ENCODE measurements around the gene GPR179. TPM values are rescaled to one million over a fixed set of nuclear protein-coding genes. Genes with fewer than 3 reads are reported as not detected.
A peak's percentile ranks its signal among the peaks of the same experiment; 100 is the strongest.

GPR179 gene
- 0.01 TPM for polyA plus RNA-seq (2013, experiment 1 of 2; ENCODE audit: insufficient read length)
- polyA plus RNA-seq (2013, experiment 2 of 2; ENCODE audit: insufficient read length): 0.02 TPM

DNA sequence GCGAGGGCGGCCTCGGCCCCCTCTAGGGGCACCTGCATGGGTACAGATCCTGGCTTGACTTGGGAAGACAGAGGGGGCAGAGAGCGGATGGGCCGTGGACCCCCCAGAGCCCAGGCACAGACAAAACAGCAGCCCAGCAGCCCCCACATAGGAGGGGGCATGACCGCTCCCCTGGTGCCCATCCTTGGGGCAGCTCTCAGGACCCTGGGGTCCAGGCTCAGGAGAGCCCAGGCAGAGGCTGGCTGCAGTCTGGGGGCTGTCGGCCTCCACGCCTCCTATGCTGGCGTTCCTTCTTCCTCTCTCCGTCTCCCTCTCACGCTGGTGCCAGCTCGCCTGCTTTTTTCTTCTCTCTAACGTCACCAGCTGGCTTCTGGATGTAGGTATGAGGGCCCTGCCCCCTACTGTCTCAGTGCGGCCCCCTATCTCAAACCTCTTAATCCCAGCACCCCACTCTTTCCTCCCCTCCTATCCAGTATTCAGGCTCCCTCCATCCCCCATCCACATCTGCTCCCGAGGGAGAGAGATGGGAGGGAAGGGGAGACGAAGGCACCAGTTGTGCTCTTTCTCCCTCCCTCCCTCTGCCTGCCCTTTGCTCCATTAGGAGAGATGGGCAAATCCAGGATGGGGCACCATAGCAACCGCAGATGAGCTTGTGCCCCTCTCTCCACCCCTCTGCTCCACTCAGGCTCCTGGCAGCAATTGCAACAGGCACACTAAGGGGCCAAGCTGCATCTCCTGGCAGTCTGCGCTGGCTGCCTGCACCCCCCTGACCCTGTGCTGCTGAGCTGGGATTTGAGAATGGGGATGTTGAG lies at the start of gene GPR179:
GPR179 (minus strand) TSS at position 349 of the 812 bp plus-strand sequence; CDS start at position 182, 167 bp downstream.
- no peak for DNase-seq

DNA sequence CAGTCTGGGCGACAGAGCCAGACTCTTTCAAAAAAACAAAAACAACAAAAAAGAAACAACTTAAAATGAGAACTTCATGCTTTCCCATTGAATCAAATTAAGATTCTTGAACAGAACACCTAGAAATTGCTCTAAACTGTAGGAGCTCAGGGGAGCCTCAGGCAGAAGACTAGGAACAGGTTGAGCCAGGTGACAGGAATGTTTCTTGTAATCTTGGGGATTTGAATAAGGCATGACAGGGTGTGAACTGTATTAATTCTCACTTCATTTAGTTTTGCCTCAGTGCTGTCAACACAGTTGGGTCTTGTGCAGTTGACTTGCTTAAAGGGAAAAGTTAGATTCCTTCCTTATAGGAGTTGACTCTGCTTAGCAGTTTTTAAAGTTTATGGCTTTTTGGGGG lies 35.7 kb upstream of the GPR179 start:
- no peak for DNase-seq

GRCh38 chr17:38369124-38369886 lies 25.5 kb upstream of the GPR179 start:
- DNase-seq: no peak

GRCh38 chr17:38364741-38365140 lies 21.0 kb upstream of the GPR179 start:
- no peak for DNase-seq

DNA sequence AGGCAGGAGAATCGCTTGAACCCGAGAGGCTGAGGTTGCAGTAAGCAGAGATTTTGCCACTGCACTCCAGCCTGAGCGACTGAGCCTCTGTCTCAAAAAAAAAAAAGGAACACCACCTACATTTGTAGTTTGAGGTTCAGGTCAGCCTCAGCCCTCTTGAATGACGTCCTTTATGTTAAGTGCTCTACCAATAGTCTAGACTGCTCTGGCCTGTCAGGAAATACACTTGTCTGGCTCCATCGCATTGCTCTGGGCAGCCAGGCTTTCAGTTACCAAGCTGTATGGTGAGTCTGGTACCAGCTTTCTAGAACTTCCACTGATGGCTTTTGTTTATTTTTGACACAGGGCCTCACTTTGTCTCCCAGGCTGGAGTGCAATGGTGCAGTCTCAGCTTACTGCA lies 19.3 kb upstream of the GPR179 start:
- DNase-seq: no peak

GRCh38 chr17:38361694-38362465 lies 18.1 kb upstream of the GPR179 start:
- peak; percentile 41 for DNase-seq

DNA sequence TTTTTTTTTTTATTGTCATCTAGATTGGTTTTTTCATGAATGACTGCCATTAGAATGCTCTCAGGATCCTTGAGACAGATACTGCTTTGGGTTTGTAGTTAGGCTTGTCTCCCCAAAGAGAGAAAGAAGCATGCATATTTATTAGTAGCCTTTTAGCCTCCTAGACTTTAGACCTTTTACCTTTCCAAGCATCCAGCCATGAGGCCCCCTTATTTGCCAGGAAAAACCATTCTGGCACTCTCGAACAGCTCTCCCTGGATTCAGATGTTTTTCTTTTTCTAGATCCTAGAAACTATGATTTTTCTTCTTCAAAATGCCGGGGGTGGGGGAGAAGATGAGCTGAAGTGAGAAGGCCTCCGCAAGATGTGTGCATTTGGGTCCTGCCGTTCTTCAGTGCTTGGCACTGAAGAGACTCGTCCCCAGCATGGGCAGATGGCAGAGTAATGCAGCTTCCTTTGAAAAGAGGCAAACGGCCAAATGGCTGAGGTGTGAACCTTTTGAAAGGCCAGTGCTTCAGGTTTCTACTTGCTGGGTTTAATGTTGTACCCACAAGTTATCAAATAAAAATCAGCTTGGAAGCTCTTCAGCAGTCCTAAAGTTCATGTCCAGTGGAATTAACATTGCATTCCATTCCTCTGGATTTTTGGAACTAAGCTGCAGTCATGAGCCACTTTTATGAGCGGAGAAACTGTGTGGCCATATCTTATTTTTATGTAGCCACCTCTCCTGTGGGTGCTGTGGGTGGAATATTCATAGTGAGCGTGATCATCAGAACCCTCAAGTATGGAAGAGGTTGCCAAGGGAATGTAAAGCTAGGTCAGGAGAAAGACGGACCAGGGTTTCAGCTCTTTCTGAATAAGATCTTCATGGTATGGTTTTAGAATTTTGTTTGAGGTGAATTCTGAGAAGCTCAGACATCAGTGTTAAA lies 15.1 kb upstream of the GPR179 start:
- no peak for DNase-seq

DNA sequence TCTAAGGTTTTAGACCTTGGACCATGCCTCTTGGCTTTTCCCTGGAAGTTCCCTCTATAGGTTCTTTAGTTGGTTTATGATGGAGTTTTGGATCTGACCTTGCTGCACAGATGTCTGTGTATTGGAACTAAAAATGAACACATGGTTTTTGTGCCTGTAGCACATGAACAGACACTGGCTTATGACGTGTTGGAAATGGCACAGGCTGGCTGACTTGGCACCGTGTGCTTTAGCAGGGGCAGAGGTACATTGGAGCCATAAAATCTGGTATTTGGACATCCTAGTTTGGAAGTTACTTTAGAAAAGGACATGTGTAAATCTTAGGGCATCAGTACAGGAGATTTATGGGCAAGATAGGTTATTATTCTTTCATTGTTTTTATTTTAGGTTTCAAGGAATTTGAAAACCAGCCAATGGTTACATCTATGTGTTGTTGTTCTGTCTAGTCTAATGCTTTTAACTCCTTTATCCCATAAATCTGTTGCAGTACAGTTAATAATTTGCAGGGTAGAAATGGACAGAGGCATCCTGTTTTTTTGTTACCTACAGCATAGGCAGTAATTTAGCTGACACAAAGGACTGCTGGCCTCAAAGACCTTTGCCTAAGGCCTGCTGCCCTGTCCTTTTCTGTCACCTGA lies 13.8 kb upstream of the GPR179 start:
- no peak for DNase-seq

DNA sequence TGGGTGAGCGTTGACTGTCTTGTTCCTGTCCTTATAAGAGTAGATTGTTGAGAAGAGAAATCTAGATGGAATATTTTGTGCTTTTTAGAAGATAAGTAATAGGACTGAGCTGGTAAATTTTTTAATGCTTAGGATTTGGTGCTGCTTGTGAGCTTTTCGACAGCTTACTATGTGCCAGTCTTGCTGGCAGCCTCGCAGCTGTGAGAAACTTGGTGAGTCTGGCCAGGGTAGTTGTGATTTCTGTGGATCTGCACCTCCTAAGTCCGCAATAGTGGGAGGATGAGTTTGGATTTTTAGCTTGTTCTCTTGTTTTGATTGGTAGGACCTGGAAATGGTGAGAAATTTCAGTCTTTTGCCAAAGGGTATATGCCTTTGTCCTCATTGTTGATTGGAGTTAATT lies 11.5 kb upstream of the GPR179 start:
- DNase-seq: no peak

- no peak for DNase-seq
These were observed 10.7 kb upstream of the GPR179 start for GRCh38 chr17:38354466-38354865.

GRCh38 chr17:38353668-38354067 lies 9.9 kb upstream of the GPR179 start:
- DNase-seq: no peak

GRCh38 chr17:38353086-38353604 lies 9.4 kb upstream of the GPR179 start:
- no peak for DNase-seq

DNA sequence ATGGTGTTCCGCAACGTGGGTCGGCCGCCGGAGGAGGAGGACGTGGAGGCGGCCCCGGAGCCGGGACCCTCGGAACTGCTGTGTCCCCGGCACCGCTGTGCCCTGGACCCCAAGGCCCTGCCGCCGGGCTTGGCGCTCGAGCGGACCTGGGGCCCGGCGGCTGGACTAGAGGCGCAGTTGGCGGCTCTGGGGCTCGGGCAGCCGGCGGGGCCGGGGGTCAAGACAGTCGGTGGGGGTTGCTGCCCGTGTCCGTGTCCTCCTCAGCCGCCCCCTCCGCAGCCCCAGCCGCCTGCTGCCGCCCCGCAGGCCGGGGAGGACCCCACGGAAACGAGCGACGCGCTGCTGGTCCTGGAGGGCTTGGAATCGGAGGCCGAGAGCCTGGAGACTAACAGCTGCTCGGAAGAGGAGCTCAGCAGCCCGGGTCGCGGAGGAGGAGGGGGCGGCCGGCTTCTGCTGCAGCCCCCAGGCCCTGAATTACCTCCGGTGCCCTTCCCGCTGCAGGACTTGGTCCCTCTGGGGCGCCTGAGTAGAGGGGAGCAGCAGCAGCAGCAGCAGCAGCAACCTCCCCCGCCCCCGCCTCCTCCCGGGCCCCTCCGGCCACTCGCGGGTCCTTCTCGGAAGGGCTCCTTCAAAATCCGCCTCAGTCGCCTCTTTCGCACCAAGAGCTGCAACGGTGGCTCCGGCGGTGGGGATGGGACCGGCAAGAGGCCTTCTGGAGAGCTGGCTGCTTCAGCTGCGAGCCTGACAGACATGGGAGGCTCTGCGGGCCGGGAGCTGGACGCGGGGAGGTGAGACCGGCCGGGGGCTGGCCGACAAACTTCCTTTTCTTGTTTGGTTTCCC lies 8.7 kb upstream of the GPR179 start:
- DNase-seq: peak; percentile 24

GRCh38 chr17:38351412-38352222 lies 7.9 kb upstream of the GPR179 start, which contains the start of gene SOCS7:
Gene SOCS7, plus strand, starts transcription at chr17:38351844. Its CDS starts 209 bp downstream, at chr17:38352053.
- peak; percentile 93 for DNase-seq

- no peak for DNase-seq
These were observed 6.3 kb upstream of the GPR179 start for GRCh38 chr17:38350035-38350434.

- DNase-seq: peak; percentile 79
These were observed 5.5 kb upstream of the GPR179 start for GRCh38 chr17:38349097-38349730.

GRCh38 chr17:38345743-38346142 lies 2.0 kb upstream of the GPR179 start:
- no peak for DNase-seq

DNA sequence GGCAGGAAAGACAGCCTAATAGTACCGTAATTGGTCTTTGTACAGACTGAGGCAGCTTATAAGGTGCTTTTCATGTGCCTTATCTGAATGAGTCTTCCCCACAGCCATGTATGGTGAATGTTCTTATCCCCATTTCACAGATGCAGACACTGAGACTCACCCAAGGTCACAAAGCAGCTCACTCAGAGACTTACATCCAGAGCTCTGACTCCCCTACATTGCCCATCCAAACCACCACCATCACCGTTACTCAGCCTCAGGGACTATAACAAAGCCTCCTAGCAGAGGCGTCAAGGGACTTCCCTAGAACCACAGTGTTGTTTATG lies 627 bp upstream of the GPR179 start:
- DNase-seq: no peak
